SK-N-SH treated with all-trans-retinoic acid at 6 μM for 48 hours (cell line): ENCODE measurements around the gene CTIF.

Experiments used
- ARNTL ChIP-seq: fragments of 450-650 bp; formaldehyde crosslinking; IDR thresholded peaks from 2 replicates; pipeline ENCODE4 v1.5.0; 2020; ENCODE audit warnings: low read depth, mild to moderate bottlenecking, moderate library complexity, borderline replicate concordance
- BACH2 ChIP-seq: fragments of 250-450 bp; sonication (Bioruptor Pico); IDR thresholded peaks from 2 replicates; pipeline ENCODE4 v1.9.0; 2021; ENCODE audit warnings: mild to moderate bottlenecking, borderline replicate concordance
- CSDC2 ChIP-seq: fragments of 250-450 bp; sonication (Bioruptor Pico); IDR thresholded peaks from 2 replicates; pipeline ENCODE4 v1.5.0; 2020; ENCODE audit warnings: mild to moderate bottlenecking, moderate library complexity
- CSRNP3 ChIP-seq: fragments of 250-450 bp; sonication (Bioruptor Pico); IDR thresholded peaks from 2 replicates; pipeline ENCODE4 v1.5.1; 2021; ENCODE audit warnings: mild to moderate bottlenecking, moderate library complexity
- ESRRG ChIP-seq: fragments of 250-450 bp; sonication (Bioruptor Pico); IDR thresholded peaks from 2 replicates; pipeline ENCODE4 v1.6.1; 2021; ENCODE audit warnings: mild to moderate bottlenecking
- GLIS3 ChIP-seq: fragments of 250-450 bp; sonication (Bioruptor Pico); IDR thresholded peaks from 2 replicates; pipeline ENCODE4 v1.5.0; 2020; ENCODE audit warnings: mild to moderate bottlenecking, moderate library complexity
- ISL1 ChIP-seq: fragments of 250-450 bp; sonication (Bioruptor Pico); IDR thresholded peaks from 2 replicates; pipeline ENCODE4 v2.1.2; 2022; ENCODE audit warnings: mild to moderate bottlenecking, moderate library complexity
- PPARA ChIP-seq: fragments of 250-450 bp; sonication (Bioruptor Pico); IDR thresholded peaks from 2 replicates; pipeline ENCODE4 v1.5.0; 2020; ENCODE audit warnings: mild to moderate bottlenecking, borderline replicate concordance
- RARB ChIP-seq: fragments of 250-450 bp; sonication (Bioruptor Pico); IDR thresholded peaks from 2 replicates; pipeline ENCODE4 v1.8.0; 2021; ENCODE audit warnings: mild to moderate bottlenecking, moderate library complexity
- TCF4 ChIP-seq: fragments of 250-450 bp; sonication (Bioruptor Pico); IDR thresholded peaks from 2 replicates; pipeline ENCODE4 v1.8.0; 2021; ENCODE audit warnings: mild to moderate bottlenecking, moderate library complexity, borderline replicate concordance
- ZC3H10 ChIP-seq: fragments of 250-450 bp; sonication (Bioruptor Pico); IDR thresholded peaks from 2 replicates; pipeline ENCODE4 v1.5.1; 2021; ENCODE audit warnings: mild to moderate bottlenecking, moderate library complexity
- ZFP3 ChIP-seq: fragments of 250-450 bp; sonication (Bioruptor Pico); IDR thresholded peaks from 2 replicates; pipeline ENCODE4 v1.5.0; 2020; ENCODE audit warnings: mild to moderate bottlenecking, moderate library complexity
- ZFP30 ChIP-seq: fragments of 450-650 bp; formaldehyde crosslinking; IDR thresholded peaks from 2 replicates; pipeline ENCODE4 v1.5.0; 2022; ENCODE audit warnings: mild to moderate bottlenecking, moderate library complexity
- TF ChIP-seq, protein P1 (sequence below): fragments of 250-450 bp; sonication (Bioruptor Pico); IDR thresholded peaks from 2 replicates; pipeline ENCODE4 v1.8.0; 2020; ENCODE audit warnings: mild to moderate bottlenecking, moderate library complexity, borderline replicate concordance

DNA sequence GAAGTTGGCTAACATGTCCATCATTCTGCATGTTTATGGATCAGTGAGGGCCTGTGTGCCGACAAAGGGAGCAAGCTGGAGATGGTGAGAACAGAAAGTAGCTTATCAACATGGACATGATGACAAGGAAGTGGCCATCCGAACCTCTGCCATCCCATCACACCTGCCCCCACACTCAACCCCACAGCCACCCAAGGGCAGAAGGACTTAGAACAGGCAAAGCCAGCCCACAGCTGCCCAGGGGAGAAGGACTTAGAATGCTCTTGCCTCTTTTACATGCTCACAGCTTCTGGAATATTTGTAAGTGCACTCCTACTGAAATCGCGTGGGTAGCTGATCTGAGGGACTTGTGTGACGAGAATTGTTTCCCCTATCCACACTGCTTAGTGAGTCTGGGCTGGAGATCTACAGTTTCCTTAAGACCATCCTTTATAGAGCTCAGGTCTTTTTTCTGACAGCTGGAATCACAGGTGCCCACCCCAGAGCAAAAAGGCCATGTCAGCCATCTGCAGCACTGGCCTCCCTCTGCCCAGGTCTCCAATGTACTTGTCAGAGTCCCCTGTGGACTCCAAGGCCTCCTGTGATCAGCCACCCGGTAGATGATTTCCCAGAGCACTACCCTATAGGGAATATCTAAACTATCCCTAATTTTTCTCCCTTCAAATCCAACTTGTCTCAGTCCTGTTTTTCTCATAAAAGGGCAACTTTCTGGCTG lies 257.8 kb downstream of the CTIF start:
- TF ChIP-seq ESRRG: no peak
- TF ChIP-seq, protein P1, sequence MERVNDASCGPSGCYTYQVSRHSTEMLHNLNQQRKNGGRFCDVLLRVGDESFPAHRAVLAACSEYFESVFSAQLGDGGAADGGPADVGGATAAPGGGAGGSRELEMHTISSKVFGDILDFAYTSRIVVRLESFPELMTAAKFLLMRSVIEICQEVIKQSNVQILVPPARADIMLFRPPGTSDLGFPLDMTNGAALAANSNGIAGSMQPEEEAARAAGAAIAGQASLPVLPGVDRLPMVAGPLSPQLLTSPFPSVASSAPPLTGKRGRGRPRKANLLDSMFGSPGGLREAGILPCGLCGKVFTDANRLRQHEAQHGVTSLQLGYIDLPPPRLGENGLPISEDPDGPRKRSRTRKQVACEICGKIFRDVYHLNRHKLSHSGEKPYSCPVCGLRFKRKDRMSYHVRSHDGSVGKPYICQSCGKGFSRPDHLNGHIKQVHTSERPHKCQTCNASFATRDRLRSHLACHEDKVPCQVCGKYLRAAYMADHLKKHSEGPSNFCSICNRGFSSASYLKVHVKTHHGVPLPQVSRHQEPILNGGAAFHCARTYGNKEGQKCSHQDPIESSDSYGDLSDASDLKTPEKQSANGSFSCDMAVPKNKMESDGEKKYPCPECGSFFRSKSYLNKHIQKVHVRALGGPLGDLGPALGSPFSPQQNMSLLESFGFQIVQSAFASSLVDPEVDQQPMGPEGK (CRISPR knock-in tag): no peak
- TF ChIP-seq ZFP3 (CRISPR knock-in tag): no peak
- TF ChIP-seq ZFP30 (CRISPR knock-in tag): no peak
- no peak for TF ChIP-seq TCF4 (CRISPR knock-in tag)
- no peak for TF ChIP-seq CSRNP3 (CRISPR knock-in tag)
- no peak for TF ChIP-seq ARNTL (CRISPR knock-in tag)
- TF ChIP-seq PPARA (CRISPR knock-in tag): no peak
- no peak for TF ChIP-seq GLIS3 (CRISPR knock-in tag)
- no peak for TF ChIP-seq BACH2
- TF ChIP-seq ISL1 (CRISPR knock-in tag): no peak
- TF ChIP-seq CSDC2 (CRISPR knock-in tag): no peak
- no peak for TF ChIP-seq ZC3H10
- no peak for TF ChIP-seq RARB (CRISPR knock-in tag)
